RWPE2 (cell line): ENCODE results near the gene ALDOC.
A peak's percentile ranks its signal among the peaks of the same experiment; 100 is the strongest.
"Not testable (repeated sequence)": the region's sequence is repeated elsewhere in the genome, so short reads cannot be mapped to it uniquely, and the experiment has no call there.

Source experiments
- ATAC-seq: fragments of 200-7000 bp; cut with Tn5 transposase; 3 replicates; pipeline ENCODE4 v1.9.1; 2021; ENCODE audit warnings: low read depth
- DNase-seq: peaks from one replicate; pipeline ENCODE4 v3.0.0-alpha.2; 2020; ENCODE audit warnings: low spot score
- H3K27ac ChIP-seq: fragments of 450-650 bp; 2 replicates; pipeline ENCODE4 v1.5.1; 2017; ENCODE audit warnings: mild to moderate bottlenecking; ENCODE audit not compliant: poor library complexity, severe bottlenecking
- H3K27me3 ChIP-seq: fragments of 250-450 bp; sonication (Bioruptor Pico); 2 replicates; pipeline ENCODE4 v1.5.1; 2021; ENCODE audit warnings: mild to moderate bottlenecking, moderate library complexity; ENCODE audit not compliant: insufficient read depth, poor library complexity, severe bottlenecking
- H3K36me3 ChIP-seq: fragments of 250-450 bp; sonication (Bioruptor Pico); 2 replicates; pipeline ENCODE4 v1.5.1; 2020; ENCODE audit warnings: low read depth, mild to moderate bottlenecking, moderate library complexity
- H3K4me1 ChIP-seq: fragments of 250-450 bp; sonication (Bioruptor Pico); 2 replicates; pipeline ENCODE4 v1.5.1; 2021; ENCODE audit warnings: mild to moderate bottlenecking, moderate library complexity; ENCODE audit not compliant: insufficient read depth, poor library complexity, severe bottlenecking
- H3K4me3 ChIP-seq: fragments of 250-450 bp; sonication (Bioruptor Pico); 2 replicates; pipeline ENCODE4 v1.5.1; 2021; ENCODE audit warnings: mild to moderate bottlenecking, moderate library complexity; ENCODE audit not compliant: severe bottlenecking
- H3K9me3 ChIP-seq: fragments of 250-450 bp; sonication (Bioruptor Pico); 2 replicates; pipeline ENCODE4 v1.5.1; 2021; ENCODE audit warnings: mild to moderate bottlenecking, moderate library complexity; ENCODE audit not compliant: severe bottlenecking
- TF ChIP-seq, protein P1 (sequence below): fragments of 450-650 bp; IDR thresholded peaks from one replicate; pipeline ENCODE4 v1.5.1; 2017; ENCODE audit warnings: mild to moderate bottlenecking, moderate library complexity; ENCODE audit not compliant: poor library complexity, severe bottlenecking

ALDOC gene

DNA sequence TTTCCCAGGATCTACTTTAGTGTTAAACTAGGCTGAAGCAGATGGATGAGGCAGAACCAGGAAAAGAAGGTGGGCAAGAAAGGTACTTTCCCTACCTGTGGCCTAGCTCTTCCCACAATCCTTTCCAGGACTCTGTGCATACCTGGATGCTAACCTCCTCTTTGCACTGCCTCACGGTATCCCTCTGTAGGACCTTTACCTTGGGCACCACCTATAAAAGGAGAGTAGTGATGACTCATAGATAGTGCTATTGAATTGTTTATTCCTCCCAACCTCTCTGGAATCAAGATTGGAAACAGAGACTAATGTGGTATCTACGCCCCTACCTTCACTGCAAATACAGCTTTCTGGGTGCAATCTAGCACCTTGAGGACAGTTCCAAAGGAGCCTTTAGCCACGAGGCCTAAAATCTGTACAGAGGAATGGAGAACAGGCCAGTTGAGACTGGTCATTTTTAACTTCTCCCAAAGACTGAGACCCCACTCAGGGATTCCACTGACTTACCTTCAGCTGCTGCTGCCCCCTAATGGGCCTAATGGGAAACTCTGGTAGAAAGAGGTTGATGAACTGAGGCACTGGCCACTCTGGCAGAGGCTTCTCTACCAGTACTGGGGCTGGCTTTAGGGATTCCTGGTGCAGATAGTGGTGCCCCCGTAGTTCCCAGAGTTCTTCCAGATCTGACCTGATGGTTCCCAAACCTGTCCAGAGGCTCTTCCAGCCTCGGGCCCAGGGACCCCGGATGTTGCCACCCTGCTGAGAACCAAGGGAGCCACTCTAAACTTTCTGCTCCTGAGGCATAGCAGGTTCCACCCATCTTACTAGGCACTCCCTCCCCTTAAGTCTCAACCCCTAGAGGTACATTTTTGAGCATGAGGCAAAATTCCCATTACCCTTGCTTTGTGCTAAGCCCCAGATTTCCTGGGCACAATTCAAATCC lies 36.5 kb upstream of the ALDOC start:
- Histone ChIP-seq H3K4me1 (no peaks in the 10 kb centered on the region), H3K9me3 (no peaks in the 10 kb centered on the region), H3K4me3 (no peak overlapping the region), H3K27ac (no peak overlapping the region), H3K27me3 (no peaks in the 10 kb centered on the region), H3K36me3 (peaks cover 62% of the 10 kb centered on the region)
- DNase-seq: no peak
- ATAC-seq: peak; percentile 50
- TF ChIP-seq, protein P1, sequence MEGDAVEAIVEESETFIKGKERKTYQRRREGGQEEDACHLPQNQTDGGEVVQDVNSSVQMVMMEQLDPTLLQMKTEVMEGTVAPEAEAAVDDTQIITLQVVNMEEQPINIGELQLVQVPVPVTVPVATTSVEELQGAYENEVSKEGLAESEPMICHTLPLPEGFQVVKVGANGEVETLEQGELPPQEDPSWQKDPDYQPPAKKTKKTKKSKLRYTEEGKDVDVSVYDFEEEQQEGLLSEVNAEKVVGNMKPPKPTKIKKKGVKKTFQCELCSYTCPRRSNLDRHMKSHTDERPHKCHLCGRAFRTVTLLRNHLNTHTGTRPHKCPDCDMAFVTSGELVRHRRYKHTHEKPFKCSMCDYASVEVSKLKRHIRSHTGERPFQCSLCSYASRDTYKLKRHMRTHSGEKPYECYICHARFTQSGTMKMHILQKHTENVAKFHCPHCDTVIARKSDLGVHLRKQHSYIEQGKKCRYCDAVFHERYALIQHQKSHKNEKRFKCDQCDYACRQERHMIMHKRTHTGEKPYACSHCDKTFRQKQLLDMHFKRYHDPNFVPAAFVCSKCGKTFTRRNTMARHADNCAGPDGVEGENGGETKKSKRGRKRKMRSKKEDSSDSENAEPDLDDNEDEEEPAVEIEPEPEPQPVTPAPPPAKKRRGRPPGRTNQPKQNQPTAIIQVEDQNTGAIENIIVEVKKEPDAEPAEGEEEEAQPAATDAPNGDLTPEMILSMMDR: peak; percentile 59

DNA sequence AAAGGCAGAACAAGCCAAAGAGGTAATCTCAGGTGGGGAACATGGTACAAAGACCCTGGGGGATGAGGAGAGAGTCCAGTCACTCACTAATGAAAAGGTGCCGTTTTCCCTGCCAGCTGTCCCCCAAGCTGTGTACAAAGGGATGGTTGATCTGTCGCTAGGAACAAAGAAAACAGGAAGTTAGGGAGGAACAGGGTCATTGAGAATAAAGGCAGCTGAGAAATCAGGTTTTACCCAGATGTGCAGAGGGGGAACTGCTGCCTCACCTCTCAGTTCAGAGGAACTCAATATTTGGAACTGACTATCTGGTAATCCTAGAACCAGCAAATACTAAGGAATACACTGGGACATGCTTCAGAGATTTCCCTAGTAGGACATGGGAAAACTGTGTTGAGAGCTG lies 35.8 kb upstream of the ALDOC start:
- Histone ChIP-seq H3K4me1 (no peaks in the 10 kb centered on the region), H3K4me3 (no peak overlapping the region), H3K27me3 (no peaks in the 10 kb centered on the region), H3K36me3 (peaks cover 60% of the 10 kb centered on the region), H3K9me3 (no peaks in the 10 kb centered on the region), H3K27ac (no peak overlapping the region)
- ATAC-seq: no peak
- TF ChIP-seq, protein P1: no peak
- no peak for DNase-seq

DNA sequence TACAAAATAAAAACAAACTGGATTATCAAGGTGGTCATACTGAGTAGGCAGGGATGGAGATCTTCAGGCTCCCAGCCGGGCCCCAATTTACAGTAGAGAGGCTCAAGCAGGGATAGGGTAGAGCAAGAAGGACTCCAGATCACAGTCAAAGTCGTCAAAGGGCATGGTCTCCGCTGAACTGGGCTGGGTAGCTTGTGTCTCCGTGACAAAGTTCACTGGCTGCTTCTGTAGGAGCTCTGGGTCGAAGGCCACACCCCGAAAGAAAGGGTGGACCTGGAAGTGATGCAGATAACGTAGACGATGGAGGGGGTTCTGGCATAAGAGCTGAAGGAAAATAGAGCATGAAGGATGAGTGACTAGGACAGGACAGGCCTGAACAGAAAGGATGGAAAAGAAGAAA lies 33.7 kb upstream of the ALDOC start:
- TF ChIP-seq, protein P1: no peak
- Histone ChIP-seq H3K9me3 (no peaks in the 10 kb centered on the region), H3K36me3 (peaks cover 39% of the 10 kb centered on the region), H3K4me1 (no peaks in the 10 kb centered on the region), H3K4me3 (no peak overlapping the region), H3K27ac (no peak overlapping the region), H3K27me3 (no peaks in the 10 kb centered on the region)
- ATAC-seq (no peak), DNase-seq (no peak)

DNA sequence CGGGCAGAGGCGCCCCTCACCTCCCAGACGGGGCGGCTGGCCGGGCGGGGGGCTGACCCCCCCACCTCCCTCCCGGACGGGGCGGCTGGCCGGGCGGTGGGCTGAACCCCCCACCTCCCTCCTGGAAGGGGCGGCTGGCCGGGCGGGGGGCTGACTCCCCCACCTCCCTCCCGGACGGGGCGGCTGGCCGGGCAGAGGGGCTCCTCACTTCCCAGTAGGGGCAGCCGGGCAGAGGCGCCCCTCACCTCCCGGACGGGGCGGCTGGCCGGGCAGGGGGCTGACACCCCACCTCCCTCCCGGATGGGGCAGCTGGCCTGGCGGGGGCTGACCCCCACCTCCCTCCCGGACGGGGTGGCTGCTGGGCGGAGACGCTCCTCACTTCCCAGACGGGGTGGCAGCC lies 27.3 kb upstream of the ALDOC start:
- not testable (repeated sequence) for H3K27ac ChIP-seq, ATAC-seq, H3K4me3 ChIP-seq, DNase-seq, H3K36me3 ChIP-seq, H3K27me3 ChIP-seq, H3K9me3 ChIP-seq, H3K4me1 ChIP-seq

DNA sequence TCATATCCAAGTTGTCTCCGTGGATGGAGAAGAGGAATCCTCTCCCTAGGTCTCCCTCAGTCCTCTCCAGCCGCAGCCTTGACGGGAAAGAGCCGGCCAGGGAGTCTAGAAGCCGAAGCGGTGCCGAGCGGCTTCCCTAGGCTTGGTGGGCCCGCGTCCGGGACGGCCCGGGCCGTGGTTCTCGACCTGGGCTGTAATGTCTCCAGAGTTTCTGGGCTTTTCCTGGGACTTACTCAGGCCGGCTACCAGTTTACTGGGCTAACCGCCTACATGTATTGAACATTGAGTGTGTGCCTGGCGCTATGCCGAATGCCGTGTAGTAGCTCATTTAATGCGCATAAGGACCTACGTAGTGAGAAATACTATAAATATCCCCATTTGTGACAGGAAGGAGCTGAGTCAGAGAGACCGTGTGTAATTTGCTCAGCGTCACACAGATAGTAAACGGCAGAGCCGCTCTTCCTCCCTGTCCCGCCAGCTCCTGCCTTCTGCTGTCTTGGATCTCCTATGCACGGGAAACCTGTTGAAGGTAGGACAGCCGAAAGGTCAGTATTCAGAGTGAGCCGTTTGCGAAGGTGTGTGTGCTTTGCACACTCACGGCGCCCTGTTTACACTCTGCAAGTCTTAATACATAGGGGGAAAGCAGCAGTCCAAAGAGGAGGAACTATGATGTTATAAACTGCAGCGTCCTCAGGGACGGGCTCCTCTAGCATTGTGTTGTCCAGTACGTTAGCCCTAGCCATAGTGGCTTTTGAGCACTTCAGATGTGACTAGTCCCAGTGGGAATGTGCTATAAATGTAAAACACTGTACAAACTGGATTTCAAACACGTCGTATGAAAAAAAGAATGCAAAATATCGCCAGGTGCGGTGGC lies 22.9 kb upstream of the ALDOC start:
- ATAC-seq (peak; percentile 58), DNase-seq (no peak)
- Histone ChIP-seq H3K9me3 (no peaks in the 10 kb centered on the region), H3K4me1 (peaks cover 5% of the 10 kb centered on the region), H3K4me3 (peak overlapping the region; percentile 61), H3K27me3 (no peaks in the 10 kb centered on the region), H3K27ac (peak overlapping the region; percentile 68), H3K36me3 (peaks cover 23% of the 10 kb centered on the region)
- TF ChIP-seq, protein P1: no peak
